ENCODE data around the gene FRRS1L. TPM values are rescaled to one million over a fixed set of nuclear protein-coding genes. Genes with fewer than 3 reads are reported as not detected.

The FRRS1L gene
- total RNA-seq, 2 donors from 2014 or later: not detected

- H3K27ac Mint-ChIP-seq: no peak overlapping the region
- H3K9me3 Mint-ChIP-seq: no peaks in the 10 kb centered on the region
- no peak for ATAC-seq (replicated peaks in 1 of 2)
- no peak for DNase-seq
- H3K4me3 Mint-ChIP-seq: no peak overlapping the region
- peaks cover 8 to 29% of the 10 kb centered on the region in 2 donors for H3K36me3 Mint-ChIP-seq (ENCODE audit: insufficient read depth in 2 of 2)
- no peaks in the 10 kb centered on the region for H3K4me1 Mint-ChIP-seq (ENCODE audit: low read depth)
- H3K27me3 Mint-ChIP-seq (ENCODE audit: low read depth): no peaks in the 10 kb centered on the region
Observed at GRCh38 chr9:109083141-109083540, 83.9 kb downstream of the FRRS1L start.

DNA sequence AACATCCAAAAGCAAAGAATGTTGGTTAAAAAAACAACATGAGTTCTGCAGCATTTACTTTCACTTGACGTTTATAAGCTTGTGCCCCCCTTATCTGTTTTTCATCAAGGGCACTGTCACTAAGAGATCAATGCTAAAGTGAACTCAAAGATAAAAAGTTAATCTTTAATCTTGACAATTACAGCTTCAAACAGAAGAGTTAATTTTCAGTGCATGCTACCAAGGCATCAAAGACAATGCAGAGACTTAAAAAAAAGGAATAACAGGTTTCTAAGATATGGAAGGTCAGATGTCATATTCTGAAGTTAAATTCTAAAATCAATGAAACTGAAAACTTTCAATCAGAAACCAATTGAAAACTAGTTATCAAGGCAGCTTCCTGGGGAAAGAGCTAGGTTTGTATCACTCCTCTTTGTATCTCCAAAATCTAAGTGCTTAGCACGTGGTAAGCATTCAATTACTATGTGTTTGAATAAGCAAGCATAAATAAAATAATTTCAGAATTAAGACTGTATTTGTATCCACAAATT is 84.9 kb downstream of the FRRS1L start:
- no peaks in the 10 kb centered on the region for H3K9me3 Mint-ChIP-seq
- H3K27ac Mint-ChIP-seq: no peak overlapping the region
- DNase-seq: no peak
- no peak for ATAC-seq (replicated peaks in 1 of 2)
- peaks cover 11 to 32% of the 10 kb centered on the region in 2 donors for H3K36me3 Mint-ChIP-seq (ENCODE audit: insufficient read depth in 2 of 2)
- H3K27me3 Mint-ChIP-seq (ENCODE audit: low read depth): no peaks in the 10 kb centered on the region
- no peaks in the 10 kb centered on the region for H3K4me1 Mint-ChIP-seq (ENCODE audit: low read depth)
- H3K4me3 Mint-ChIP-seq: no peak overlapping the region

Other genes with a start within 250 kb of the FRRS1L start
- 10 to 100 TPM; 25.6 to 39.5 TPM for gene ELP1, start 233.1 kb downstream of the FRRS1L start, total RNA-seq
- gene ABITRAM, start 232.8 kb downstream of the FRRS1L start, total RNA-seq: 10 to 100 TPM; 11.3 to 13.9 TPM
- 10 to 100 TPM; 17.9 to 22.1 TPM for gene CTNNAL1, start 153.8 kb downstream of the FRRS1L start, total RNA-seq
- 10 to 100 TPM; 30.7 to 35.5 TPM for gene TMEM245, start 47.3 kb downstream of the FRRS1L start, total RNA-seq
- 1 to 10 TPM; 1.6 to 3.8 TPM for gene EPB41L4B, start 153.8 kb upstream of the FRRS1L start, total RNA-seq

All from activated T-cell treated with anti-CD3 and anti-CD28 coated beads, Interleukin-2, amount 50 U/mL, for 72 hours (primary cell).